Kidney (tissue), 14 donors: ENCODE results near the gene SYT6. TPM values are rescaled to one million over a fixed set of nuclear protein-coding genes. Genes with fewer than 3 reads are reported as not detected.
A peak's percentile ranks its signal among the peaks of the same experiment; 100 is the strongest.

Source experiments
- DNase-seq, 5 donors: peaks; one replicate each; pipeline ENCODE4 v3.0.0-alpha.2; 2013 to 2020
- FAIRE-seq: peaks from 2 replicates; lab custom pipeline; 2012; peaks lifted over from hg19 to GRCh38; lab: Jason Lieb, UNC
- H3K27ac ChIP-seq, 2 donors: one replicate each; pipeline ENCODE4 v1.7.0; 2013; ENCODE audit warnings: low read depth in 2 of 2, low read length in 2 of 2, inconsistent platforms in 1 of 2
- H3K27me3 ChIP-seq: one replicate; pipeline ENCODE4 v1.7.1; 2013; ENCODE audit warnings: low read length, inconsistent platforms; ENCODE audit not compliant: control insufficient read depth, insufficient read depth
- H3K36me3 ChIP-seq, 3 donors: one replicate each; pipeline versions ENCODE4 v1.7.0 to v1.7.1; 2013; ENCODE audit warnings: low read length in 3 of 3, control low read depth in 1 of 3, inconsistent platforms in 1 of 3; ENCODE audit not compliant: insufficient read depth in 3 of 3, control insufficient read depth in 2 of 3
- H3K4me1 ChIP-seq, 3 donors: one replicate each; pipeline versions ENCODE4 v1.7.0 to v1.7.1; 2013; ENCODE audit warnings: low read length in 3 of 3, inconsistent platforms in 1 of 3, low read depth in 1 of 3; ENCODE audit not compliant: control insufficient read depth in 2 of 3, insufficient read depth in 2 of 3
- H3K4me3 ChIP-seq, 3 donors: one replicate each; pipeline versions ENCODE4 v1.7.0 to v1.8.1; 2013; ENCODE audit warnings: low read length in 3 of 3, control low read depth in 1 of 3, inconsistent platforms in 1 of 3
- H3K9ac ChIP-seq, 3 donors: one replicate each; pipeline versions ENCODE4 v1.7.0 to v1.7.1; 2013; ENCODE audit warnings: low read length in 3 of 3, control low read depth in 1 of 3, inconsistent platforms in 1 of 3
- H3K9me3 ChIP-seq, 3 donors: one replicate each; pipeline versions ENCODE4 v1.7.0 to v1.7.1; 2013; ENCODE audit warnings: low read length in 3 of 3, control low read depth in 1 of 3, inconsistent platforms in 1 of 3; ENCODE audit not compliant: control insufficient read depth in 2 of 3, insufficient read depth in 1 of 3
- CTCF ChIP-seq: IDR thresholded peaks from 3 replicates; pipeline ENCODE4 v1.5.1; 2012; ENCODE audit warnings: mild to moderate bottlenecking, moderate library complexity, borderline replicate concordance; ENCODE audit not compliant: insufficient read depth; ENCODE audit errors: extremely low read depth
- intact Hi-C: fragments of 100-400 bp; cut with DNase I; formaldehyde crosslinking; loops from one replicate; pipeline ENCODE4 v1.11.1; 2022
- polyA plus RNA-seq: library from polyadenylated mRNA; stranded (reverse); fragments of 350-450 nt; fragmentation: Illumina TruSeq; extraction: RNeasy Lipid Tissue Mini Kit (QIAGEN cat#74804); gene quantifications from one replicate; pipeline ENCODE4 v1.2.3, GENCODE V29; 2014; ENCODE audit warnings: low read depth, low replicate concordance; ENCODE audit not compliant: insufficient read depth
- total RNA-seq: library from RNA; stranded (reverse); fragmentation: NEBNext Ultra II Directional; extraction: Animal tissue kit (Norgen Biotek cat#: 25700); gene quantifications from one replicate; pipeline ENCODE4 v1.2.1, GENCODE V29; 2021
- donor health status: control.
- donor health status: control.
- donor health status: control.
- donor health status: control.
- donor health status: control.
- donor health status: DM: yes; HTN: yes; CAD: no.
- donor health status: Normal renal cell carcinoma (clear cell type).

Gene SYT6
- total and polyA plus RNA-seq, 2 donors from 2014 or later, result 0.06 to 1.7 TPM

DNA sequence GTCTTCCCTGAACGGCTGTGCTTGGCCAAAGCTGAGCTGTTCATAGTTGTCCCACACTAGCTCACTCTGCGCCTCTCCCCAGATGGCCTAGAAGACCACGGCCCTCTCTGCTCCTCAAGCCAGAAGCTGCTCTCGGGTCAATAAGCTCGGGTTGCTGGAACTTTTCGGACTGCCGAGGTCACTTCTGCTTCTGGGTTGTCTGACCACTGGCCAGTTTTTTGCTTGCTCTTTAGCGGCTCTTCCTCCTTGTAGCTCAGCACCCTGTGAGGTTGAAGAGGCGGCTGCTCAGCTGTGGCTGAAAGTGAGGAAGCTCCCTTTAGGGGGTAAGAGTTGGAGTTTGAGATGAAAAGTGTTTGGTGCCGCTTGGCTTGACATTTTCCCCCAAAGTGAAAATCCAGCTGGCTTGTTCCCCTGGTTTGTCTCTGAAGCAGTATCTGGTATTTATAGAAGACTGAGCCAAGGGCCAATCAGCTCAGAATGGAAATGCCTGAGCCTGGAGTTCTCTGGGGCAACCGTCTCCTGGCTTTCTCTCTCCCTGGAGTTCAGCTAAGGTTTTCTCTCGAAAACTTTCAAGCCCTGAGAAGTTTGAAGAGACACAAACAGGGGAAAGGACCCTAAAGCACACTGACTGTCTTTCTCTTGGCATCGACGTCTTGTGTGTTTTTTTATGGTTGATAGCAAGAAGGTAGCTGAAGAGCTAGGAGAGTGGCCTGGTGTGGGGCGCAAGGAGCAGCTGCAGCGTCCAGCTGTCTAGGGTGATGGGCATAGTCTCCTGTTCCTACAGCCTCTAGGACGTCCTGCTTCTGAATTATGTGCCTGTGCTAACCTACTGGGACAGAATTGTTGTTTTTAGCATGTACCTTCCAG lies 72.0 kb downstream of the SYT6 start:
- Histone ChIP-seq H3K4me1 (no peaks in the 10 kb centered on the region), H3K27ac (no peak overlapping the region), H3K36me3 (no peaks in the 10 kb centered on the region), H3K27me3 (no peaks in the 10 kb centered on the region), H3K9me3 (no peaks in the 10 kb centered on the region), H3K4me3 (no peak overlapping the region), H3K9ac (no peak overlapping the region)
- peak in 2 of 5 donors; percentile 15 to 20 for DNase-seq
- FAIRE-seq, result no peak
- intact Hi-C loops, result no loop called here
- TF ChIP-seq CTCF, result no peak

GRCh38 chr1:114080511-114081436 lies 72.9 kb downstream of the SYT6 start:
- FAIRE-seq, result no peak
- H3K4me3 ChIP-seq, result no peak overlapping the region
- no peak overlapping the region for H3K27ac ChIP-seq

GRCh38 chr1:114079596-114080190 lies 74.0 kb downstream of the SYT6 start:
- H3K4me3 ChIP-seq, result no peak overlapping the region
- H3K27me3 ChIP-seq, result no peaks in the 10 kb centered on the region
- H3K9ac ChIP-seq, result no peak overlapping the region
- TF ChIP-seq CTCF, result no peak
- H3K4me1 ChIP-seq, result no peaks in the 10 kb centered on the region
- intact Hi-C loops, result no loop called here
- H3K9me3 ChIP-seq, result no peaks in the 10 kb centered on the region
- DNase-seq (peak in 3 of 5 donors; percentile 37 to 68 (median 43)), FAIRE-seq (no peak)
- no peaks in the 10 kb centered on the region for H3K36me3 ChIP-seq
- no peak overlapping the region for H3K27ac ChIP-seq

More at GRCh38 chr1:114080511-114081436, 72.9 kb downstream of the SYT6 start:
- Histone ChIP-seq H3K27me3 (no peaks in the 10 kb centered on the region), H3K9me3 (no peaks in the 10 kb centered on the region), H3K36me3 (no peaks in the 10 kb centered on the region), H3K4me1 (no peaks in the 10 kb centered on the region), H3K9ac (no peak overlapping the region)
- intact Hi-C loops, result no loop called here
- TF ChIP-seq CTCF, result no peak
- DNase-seq, result no peak
